GM18861 (cell line): ENCODE measurements around the gene GHRHR.

Source experiments
- ATAC-seq: cut with Tn5 transposase; IDR thresholded peaks from one replicate; pipeline ENCODE4 v1.9.1; 2021; ENCODE audit not compliant: unreplicated experiment

GHRHR gene

DNA sequence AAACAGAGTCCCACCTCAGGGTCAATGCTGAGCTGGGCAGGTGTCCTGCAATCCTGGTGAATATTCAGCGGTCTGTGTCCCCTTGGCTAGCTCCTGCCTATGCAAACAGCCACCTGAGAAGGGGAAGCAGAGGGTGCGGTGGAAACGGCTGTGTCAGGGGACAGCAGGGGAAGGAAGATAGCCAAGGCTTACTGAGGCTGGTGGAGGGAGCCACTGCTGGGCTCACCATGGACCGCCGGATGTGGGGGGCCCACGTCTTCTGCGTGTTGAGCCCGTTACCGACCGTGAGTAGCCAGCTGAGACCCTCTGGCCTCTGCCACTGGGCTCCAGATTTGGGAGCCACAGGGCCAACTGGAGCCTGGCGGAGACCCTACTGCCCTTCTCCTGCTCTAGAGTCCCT lies at the start of gene GHRHR:
TSS of gene GHRHR (plus strand) at position 112 of the 400 bp plus-strand sequence. CDS start at position 228, 116 bp downstream.
- no peak for ATAC-seq

DNA sequence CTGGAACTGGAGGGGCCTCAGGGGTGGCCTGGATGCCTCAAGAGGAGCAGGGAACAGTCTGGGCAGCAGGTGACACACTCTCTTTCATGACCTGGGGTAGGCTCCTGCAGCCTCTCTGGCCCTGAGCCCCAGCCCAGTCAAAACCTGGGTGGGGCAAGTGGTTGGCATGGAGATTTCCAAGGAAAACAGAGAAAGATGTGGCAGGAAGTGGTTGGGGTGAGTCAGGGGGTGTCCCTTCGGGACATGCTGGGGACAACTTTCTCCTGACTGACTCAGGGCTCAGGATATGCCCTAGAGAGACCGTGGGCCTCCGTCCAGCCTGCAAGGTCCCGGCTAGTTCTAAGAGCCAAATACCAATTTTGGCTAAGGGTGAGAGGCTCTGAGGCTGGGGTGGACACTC lies 49.2 kb upstream of the GHRHR start:
- ATAC-seq: no peak

DNA sequence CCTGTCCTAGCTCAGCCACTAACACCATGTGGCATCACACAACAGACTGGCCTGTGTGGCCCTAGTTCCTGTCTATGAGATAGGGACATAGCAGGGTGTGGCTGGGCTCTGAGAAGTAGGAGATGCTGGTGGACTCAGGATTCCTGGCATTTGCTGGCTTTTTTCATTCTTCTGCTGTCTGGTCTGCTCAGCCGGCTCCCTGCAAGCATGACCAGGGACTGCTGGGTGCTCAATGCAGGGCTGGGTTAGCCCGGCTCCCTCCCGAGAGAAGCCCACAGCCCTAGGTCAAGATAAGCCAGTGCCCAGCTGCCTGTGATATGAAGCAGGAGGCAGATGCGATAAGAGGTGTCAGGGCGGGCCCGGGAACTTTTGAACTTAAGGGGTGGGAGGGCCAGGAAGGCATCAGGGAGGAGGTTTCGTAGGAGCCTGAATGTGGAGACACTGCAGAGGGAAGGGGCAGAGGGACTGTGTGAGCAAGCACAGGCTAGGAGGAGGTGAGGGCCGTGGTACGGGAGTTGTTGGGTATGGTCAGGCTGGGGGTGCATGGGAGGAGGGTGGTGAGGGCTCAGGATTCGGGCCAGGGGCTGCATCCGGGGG lies 48.6 kb upstream of the GHRHR start:
- no peak for ATAC-seq

DNA sequence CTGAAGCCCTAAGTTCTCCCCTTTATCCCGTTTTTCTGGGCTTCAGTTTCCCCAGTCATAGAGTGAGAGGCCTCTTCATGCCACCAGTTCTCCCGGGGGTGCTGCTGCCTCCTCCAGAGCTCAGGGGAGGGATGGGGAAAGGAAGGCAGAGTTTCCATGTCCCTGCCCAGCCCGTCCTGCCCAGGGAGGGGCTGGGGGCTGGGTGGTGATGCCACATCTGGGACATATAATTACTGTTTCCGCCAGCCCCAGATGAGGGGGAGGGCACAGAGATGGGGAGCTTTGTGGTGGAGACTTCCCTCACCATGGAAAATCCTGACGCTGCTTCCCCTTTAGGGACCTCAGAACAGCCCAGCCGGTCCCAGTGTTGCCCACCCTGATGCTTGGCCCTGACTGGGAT lies 48.0 kb upstream of the GHRHR start:
- ATAC-seq: no peak

DNA sequence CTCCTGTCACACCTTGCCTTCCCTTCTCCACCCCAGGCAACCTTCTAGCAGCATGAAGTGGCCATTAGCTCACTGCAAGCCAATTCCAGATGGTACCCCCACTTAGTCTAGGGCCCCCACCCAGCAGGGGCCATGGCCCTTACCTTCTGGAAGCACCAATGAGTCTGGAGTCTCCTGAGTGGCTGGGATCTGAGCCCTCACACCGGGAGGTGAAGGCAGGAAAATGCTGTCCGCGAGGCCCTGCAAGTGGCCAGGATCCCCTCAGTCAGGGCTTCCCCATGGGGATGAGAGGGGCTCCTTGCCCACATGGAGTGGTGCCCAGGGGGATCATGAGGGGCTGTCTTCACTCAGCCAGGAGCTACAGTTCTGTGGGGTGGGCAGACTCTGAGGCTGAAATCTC lies 47.5 kb upstream of the GHRHR start:
- no peak for ATAC-seq

DNA sequence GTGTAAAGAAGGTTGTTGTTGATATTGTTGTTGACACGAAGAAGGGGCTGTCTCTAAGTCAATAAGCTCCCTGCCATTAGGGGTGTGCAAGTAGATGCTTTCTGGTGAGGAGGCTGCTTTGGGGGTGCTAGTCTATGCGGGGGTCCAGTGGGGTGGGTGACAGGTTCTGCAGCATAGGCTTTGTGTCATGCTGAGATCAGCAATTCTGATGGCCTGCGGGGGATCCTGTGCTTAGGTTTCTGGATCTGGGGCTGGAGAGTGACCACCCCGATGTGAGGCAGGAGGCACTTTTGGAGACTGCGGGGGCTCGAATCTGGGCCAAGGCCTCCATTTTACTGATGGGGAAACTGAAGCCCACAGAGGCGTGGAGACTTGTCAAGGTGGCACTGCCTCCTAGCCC lies 47.0 kb upstream of the GHRHR start:
- ATAC-seq: no peak

DNA sequence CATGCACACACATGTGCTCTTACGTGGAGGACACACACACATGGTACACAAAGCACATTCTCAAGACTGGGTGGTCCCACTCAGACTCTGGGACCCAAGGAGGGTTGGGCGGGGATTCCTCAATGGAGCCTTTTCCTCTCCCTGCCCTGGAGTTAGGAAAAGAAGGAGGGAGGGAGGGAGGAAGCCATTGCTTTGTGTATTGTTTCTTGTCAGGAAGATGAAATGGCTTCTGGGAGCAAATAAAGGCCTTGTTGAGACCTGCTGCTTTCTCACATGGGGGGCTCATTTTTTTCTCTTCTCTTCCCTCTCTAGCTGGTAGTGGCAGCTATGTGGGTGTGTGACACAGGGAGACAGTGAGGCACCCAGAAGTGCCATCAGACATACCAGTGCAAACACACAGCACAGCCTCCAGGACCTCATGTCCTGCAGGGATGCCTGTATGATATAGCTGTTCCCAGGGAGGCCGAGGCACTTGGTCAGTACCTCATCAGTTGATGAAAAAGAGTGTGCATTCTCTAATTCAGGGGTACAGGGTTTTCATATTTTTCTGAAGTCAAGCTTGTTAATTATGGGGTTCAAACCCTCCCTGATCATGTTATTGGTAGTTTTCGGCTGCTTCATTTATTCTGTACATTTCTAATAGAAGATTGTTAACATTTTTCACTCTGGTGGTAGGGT lies 46.4 kb upstream of the GHRHR start:
- no peak for ATAC-seq

DNA sequence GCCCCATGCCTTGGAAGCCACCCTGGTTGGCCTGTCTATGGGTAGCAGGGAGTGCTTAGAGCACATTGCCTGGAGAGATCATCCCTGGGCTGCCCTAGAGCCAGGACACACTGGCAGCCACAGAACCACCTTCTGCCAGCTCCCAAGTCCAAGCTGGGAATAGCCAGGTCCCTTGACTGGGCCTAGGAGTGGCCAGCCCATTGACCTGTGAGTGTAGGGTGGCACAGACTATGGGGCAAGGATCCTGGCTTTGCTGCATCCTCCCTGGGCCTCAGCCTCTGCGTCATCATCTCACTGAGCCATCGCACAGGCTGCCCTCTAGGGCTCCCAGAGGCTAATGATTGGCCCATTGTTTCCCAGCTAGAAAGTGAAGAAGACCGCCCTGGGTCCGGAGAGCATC lies 45.1 kb upstream of the GHRHR start:
- ATAC-seq: no peak

DNA sequence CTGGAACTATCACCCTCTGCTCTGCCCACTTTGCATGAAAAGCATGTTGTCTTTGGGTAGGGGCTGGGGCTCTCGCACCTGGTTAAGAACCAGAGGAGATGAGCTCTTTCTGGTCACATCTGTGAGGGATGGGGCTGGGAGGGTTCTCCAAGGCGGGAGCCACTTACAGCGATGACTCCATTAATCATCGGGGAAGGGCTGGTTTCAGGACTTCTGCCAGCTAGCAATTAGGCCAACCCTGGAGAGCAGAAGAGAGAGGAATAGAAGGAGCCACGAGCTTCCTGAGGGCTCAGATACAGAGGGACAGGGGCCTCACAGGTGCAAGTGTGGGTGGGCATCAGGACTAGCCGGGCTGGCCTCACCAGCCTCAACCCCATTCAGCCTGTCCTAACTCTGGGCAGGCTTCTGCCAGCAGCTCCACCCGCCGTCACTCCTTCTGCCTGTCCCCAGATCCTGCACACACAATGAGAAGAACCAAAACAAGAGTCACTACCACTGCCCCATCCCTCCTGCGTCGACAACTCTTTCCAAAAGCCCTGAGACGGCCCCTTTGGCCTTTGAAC lies 43.7 kb upstream of the GHRHR start:
- ATAC-seq: no peak

DNA sequence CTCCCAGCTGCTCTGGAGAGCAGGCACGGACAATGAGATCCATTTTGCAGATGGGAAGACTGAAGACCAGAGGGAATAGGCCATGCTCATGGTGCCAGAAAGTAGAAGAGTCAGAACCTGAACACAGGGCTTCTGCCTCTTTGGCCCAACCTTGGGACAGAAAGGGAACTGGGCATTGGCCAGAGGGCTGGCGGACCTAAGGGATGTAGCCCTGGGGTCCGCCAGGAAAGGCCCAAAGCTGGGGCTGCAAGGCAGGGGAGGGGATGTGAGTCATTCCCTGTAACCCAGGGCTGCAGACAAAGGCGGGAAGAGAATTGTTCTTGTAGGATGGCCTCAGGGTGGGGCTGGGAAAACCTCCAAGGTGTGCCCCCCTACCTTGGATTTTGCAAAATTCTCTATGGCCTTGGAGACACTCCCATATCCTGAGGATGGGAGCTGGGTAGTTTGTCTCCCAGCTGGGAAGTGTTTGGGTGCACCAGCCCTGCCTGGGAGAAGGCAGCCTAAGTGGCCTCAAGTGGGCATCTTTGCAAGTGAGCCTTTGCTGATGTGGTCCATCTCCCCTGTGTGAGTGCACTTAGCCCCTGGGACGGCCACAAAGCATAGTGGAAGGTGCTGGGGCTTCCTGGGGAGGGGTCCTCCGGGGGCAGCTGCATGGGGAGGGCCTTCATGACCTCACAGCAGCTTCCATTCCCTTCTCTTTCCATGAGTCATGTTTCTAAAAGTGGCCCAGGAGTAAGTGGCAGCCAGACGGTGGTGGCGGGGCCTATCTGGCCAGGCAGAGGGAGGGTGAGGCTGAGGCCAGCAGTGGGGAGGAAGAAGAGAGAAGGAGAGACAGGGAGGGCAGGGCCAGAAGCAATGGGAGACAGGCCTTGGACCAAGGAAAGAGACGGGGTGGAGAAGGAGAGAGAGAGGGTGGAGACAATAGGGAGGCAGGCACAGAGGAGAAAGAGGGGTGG lies 42.9 kb upstream of the GHRHR start:
- ATAC-seq: no peak

DNA sequence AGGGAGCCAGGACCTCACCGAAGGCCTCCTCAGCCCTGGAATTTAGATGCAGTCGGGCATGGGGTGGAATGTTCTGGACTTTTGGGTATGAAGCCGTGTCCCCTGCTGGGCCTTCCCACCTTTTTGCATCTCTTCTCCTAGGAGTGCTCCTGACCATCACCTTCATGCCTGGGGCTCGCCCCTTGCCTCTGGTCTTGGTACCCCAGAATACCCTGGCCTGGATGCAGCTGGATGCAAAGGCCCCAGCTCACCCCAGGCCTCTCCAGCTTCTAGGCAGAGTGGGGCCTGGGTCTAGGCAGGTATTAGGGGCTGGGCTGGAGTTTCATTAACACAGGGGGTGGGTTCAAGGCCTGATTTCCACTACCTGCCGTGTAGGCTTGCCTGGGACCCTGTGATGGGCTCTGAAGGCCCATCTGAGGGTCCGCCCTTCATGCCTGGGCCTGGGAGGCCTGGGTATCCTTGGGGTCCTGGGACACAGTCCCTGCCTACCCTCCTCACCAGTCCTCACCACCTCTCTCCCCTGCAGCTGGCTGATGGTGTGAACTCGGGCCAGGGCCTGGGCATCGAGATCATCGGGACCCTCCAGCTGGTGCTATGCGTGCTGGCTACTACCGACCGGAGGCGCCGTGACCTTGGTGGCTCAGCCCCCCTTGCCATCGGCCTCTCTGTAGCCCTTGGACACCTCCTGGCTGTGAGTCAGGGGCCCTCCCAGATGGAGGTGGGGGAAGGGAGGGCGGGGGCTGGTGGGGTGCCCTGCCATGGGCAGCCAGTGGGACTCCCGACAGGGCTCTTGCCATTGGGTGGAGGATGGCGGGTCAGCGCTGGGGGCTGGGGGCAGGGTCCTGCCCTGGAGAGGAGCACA lies 42.0 kb upstream of the GHRHR start:
- ATAC-seq: no peak

DNA sequence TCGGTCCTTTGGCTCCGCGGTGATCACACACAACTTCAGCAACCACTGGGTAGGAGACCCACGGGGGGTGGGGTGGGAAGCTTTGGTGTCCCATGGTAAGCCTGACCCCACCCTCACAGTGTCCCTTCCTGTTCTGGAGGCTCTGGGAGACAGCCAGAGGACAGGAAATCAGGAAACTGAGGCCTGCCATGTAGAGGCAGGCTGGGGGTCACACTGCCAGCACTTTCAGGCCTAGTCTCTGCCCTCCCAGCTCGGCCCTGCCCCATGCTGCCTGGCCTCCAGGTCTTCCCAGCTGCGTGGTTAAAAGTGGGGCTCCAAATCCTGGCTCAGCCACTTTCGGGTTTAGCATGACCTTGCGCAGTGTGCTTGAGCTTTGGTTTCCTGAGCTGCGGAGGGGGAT lies 41.2 kb upstream of the GHRHR start:
- no peak for ATAC-seq

DNA sequence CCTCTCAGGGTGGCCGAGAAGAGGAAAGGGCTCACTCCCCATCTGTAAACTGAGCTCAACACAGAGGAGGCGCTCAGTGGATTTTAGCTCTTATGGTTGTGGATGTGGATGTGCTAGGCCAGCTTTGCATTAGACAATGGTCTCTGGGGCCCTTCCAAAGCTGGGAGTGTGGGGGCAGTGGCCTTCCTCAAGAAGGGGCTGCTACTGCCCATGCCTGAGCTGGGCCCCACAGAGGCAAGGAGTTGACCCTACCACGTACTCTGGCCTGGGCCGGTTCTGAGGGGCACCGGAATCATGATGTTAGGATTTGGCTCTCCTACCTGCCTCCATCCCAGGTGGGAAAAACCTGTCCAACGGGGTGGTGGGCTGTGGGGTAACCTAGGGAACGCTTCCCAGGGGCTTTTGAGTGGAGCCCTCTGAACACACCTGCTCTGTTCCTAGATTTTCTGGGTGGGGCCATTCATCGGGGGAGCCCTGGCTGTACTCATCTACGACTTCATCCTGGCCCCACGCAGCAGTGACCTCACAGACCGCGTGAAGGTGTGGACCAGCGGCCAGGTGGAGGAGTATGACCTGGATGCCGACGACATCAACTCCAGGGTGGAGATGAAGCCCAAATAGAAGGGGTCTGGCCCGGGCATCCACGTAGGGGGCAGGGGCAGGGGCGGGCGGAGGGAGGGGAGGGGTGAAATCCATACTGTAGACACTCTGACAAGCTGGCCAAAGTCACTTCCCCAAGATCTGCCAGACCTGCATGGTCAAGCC lies 40.6 kb upstream of the GHRHR start:
- no peak for ATAC-seq

DNA sequence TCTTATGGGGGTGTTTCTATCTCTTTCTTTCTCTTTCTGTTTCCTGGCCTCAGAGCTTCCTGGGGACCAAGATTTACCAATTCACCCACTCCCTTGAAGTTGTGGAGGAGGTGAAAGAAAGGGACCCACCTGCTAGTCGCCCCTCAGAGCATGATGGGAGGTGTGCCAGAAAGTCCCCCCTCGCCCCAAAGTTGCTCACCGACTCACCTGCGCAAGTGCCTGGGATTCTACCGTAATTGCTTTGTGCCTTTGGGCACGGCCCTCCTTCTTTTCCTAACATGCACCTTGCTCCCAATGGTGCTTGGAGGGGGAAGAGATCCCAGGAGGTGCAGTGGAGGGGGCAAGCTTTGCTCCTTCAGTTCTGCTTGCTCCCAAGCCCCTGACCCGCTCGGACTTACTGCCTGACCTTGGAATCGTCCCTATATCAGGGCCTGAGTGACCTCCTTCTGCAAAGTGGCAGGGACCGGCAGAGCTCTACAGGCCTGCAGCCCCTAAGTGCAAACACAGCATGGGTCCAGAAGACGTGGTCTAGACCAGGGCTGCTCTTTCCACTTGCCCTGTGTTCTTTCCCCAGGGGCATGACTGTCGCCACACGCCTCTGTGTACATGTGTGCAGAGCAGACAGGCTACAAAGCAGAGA lies 39.9 kb upstream of the GHRHR start:
- ATAC-seq: no peak

DNA sequence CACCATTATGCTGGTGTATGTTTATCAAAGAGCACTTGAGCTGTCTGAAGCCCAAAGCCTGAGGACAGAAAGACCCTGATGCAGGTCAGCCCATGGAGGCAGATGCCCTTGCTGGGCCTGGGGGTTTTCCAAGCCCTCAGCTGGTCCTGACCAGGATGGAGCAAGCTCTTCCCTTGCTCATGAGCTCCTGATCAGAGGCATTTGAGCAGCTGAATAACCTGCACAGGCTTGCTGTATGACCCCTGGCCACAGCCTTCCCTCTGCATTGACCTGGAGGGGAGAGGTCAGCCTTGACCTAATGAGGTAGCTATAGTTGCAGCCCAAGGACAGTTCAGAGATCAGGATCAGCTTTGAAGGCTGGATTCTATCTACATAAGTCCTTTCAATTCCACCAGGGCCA lies 39.1 kb upstream of the GHRHR start:
- ATAC-seq: no peak

DNA sequence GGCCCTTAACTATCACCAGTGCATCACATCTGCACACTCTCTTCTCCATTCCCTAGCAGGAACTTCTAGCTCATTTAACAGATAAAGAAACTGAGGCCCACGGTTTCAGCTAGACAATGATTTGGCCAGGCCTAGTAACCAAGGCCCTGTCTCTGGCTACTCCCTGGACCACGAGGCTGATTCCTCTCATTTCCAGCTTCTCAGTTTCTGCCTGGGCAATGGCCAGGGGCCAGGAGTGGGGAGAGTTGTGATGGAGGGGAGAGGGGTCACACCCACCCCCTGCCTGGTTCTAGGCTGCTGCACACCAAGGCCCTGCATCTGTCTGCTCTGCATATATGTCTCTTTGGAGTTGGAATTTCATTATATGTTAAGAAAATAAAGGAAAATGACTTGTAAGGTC lies 38.6 kb upstream of the GHRHR start:
- ATAC-seq: no peak

DNA sequence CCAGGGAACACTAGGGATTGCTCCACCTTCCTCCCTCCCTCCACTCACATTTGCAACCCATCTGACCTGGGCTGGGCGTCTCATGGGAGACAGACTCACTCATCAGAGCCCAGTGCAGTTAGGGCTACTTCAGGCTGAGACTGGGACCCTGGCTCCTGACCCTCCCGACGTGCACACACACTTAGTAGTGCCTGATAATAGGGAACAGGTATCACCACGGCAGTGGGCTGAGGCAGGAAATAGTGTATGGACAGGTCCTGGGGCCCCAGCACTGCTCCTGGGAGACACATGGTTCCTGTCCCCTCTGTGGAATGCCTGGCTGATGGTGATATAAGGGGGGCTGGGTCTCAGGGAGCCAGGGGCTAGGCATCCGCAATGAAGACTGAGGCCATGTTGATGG lies 37.8 kb upstream of the GHRHR start:
- ATAC-seq: no peak

DNA sequence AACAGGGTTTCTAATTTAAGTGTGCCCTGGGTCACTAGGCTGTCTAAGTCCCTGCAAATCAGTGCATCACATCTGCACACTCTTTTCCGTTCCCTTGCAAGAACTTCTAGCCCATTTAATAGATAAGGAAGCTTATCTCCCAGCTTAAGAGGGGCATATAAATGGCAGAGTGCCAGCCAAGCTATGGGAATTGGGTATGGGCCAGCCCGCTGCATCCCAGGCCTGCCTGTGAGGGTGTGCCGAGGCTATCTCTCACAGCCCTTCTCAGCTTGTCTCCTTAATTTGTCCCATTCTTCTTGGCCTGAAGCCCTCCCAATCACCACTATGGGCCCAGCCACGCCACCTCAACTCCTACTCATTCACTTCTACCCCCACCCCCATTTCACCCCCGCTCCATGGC lies 37.4 kb upstream of the GHRHR start:
- ATAC-seq: no peak

DNA sequence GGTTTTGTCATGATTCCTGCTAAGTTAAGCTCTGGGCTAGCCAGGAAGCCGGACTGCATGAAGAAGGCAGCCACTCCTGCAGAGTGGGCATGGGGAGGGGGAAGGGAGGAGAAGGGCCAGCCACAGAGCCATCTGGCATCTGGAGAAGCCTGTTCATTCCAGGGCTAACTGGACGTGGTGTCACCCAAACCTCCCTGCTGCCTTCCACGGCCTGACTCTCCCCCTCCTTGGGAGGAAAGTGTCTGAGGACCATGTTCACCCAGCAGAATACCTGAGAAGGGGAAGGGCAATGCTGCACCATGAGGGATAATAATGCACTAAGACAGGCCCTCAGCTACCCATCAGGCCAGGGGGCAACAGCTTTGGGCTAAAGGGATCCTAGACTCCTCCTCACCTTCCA lies 36.7 kb upstream of the GHRHR start:
- ATAC-seq: no peak

DNA sequence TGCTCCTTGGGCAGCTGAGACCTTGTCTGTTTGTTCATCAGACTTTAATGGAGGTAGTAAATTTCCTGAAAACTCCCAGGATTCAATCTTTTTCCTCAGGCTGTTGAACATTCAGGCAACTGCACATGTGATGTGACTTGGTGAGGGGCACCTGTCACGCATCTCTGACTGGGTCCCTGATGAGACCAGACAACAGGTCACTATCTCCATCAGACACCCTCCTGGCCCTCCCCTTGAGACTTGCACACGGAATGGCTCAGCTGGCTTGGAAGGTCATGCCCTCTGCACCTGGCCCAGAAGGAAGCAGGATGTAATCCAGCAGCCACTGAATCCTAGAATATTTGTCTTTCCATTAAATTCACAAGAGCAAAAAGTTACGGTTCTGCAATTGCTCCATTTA lies 36.2 kb upstream of the GHRHR start:
- ATAC-seq: no peak
